Erythroblast (primary cell): ENCODE results near the gene CNIH1.

Experiments
- GATA1 ChIP-seq: IDR thresholded peaks from 2 replicates; pipeline ENCODE4 v1.6.1; 2011; ENCODE audit warnings: low read depth, mild to moderate bottlenecking, control low read depth, low read length, moderate library complexity
- POLR2A ChIP-seq: IDR thresholded peaks from 2 replicates; pipeline ENCODE4 v1.6.1; 2011; ENCODE audit warnings: mild to moderate bottlenecking, low read length

DNA sequence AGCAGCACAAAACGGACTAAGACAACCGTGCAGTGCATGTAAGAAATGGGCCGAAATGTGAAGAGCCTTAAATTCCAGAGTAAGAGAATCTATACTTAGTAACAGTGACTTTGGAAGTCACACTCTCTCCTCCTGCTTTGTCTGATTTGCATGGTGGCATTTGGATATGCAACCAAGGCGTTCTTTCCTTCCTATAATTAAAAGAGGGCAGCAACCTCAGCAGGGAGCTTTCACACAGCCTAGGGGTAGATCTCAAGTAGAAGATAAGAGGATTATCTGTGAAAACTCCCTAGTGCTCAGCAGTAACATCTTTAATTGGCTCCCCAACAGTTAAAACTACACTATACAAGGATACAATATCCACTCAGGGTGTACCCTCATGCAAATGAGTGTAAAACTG lies 31.1 kb upstream of the CNIH1 start:
- TF ChIP-seq POLR2A: no peak
- TF ChIP-seq GATA1: no peak
